ENCODE data around the gene ASXL1. TPM values are rescaled to one million over a fixed set of nuclear protein-coding genes. Genes with fewer than 3 reads are reported as not detected.

The ASXL1 gene
- total and polyA plus RNA-seq, 2 donors (not counting 1 experiment from before 2014, with no cell fraction given), result 93.0 to 180 TPM

DNA sequence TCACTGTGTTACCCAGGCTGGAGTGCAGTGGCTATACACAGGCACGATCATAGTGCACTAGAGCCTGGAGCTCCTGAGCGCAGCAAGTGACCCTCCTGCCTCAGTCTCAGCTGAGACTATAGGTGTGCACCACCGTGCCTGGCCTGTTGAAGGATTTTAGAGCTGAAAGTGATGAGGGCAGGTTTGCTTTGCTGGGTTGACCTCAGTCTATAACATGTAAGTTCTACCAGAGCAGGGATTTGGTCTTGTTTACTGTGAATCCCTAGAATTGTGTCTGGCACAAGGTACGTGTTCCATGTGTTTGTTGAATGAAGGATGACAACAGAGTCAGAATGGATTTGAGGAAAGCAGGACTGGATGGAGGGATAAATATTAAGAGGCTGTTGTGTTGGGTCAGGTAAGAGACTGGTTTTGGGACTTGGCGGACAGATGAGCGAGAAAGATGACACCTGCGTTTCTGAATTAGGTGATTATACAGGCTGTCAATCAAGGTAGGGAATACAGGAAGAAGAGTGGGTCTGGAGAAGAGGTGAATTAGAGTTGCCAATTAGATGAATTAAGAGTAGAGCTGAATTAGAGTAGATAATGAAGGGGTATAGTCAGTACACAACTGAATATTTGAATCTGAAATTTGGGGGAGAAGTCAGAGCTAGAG lies 6.5 kb downstream of the ASXL1 start:
- H3K4me1 Mint-ChIP-seq, result peaks cover 84% of the 10 kb centered on the region
- Histone ChIP-seq H4K20me1 (ENCODE audit: control insufficient read depth, insufficient read depth, low read length, poor library complexity, severe bottlenecking) (peaks cover 70% of the 10 kb centered on the region), H3K27me3 (replicated peaks in 1 of 4; ENCODE audit: control extremely low read depth in 1 of 4, control insufficient read depth in 3 of 4, insufficient read depth in 4 of 4, low read length in 3 of 4) (no peaks in the 10 kb centered on the region), H3K4me1 (ENCODE audit: control insufficient read depth in 2 of 2, insufficient read depth in 2 of 2, low read length in 2 of 2) (peaks cover 71 to 82% of the 10 kb centered on the region in 2 donors), H3K4me2 (replicated peaks; ENCODE audit: low read depth, low read length, poor library complexity, severe bottlenecking) (no peak overlapping the region), H3K9me3 (ENCODE audit: control extremely low read depth in 1 of 3, control insufficient read depth in 2 of 3, insufficient read depth in 1 of 3, low read length in 2 of 3) (no peaks in the 10 kb centered on the region), H3K4me3 (ENCODE audit: control extremely low read depth in 1 of 5, extremely low read depth in 1 of 5, insufficient read depth in 1 of 5, low read depth in 2 of 5, low read length in 4 of 5) (no peak overlapping the region), H3K36me3 (replicated peaks in 1 of 2; ENCODE audit: control extremely low read depth in 1 of 2, control insufficient read depth in 1 of 2, extremely low read depth in 1 of 2, insufficient read depth in 2 of 2, low read length in 1 of 2) (peaks cover 1 to 3% of the 10 kb centered on the region in 2 experiments), H3K79me2 (ENCODE audit: control insufficient read depth, insufficient read depth, low read length) (peaks cover 92% of the 10 kb centered on the region), H2AFZ (ENCODE audit: insufficient read depth, low read depth, low read length, poor library complexity, severe bottlenecking) (no peak overlapping the region), H3K27ac (ENCODE audit: low read length in 2 of 2) (peak overlapping the region in 1 of 2 donors; percentile 17), H3K9ac (ENCODE audit: low read length) (no peak overlapping the region)
- peak overlapping the region; percentile 35 for H3K4me3 Mint-ChIP-seq
- TF ChIP-seq EZH2 (IDR thresholded peaks at IDR 0.05; ENCODE audit: borderline replicate concordance, insufficient read depth, low read depth, low read length, poor library complexity, severe bottlenecking), result no peak
- TF ChIP-seq, protein P1, sequence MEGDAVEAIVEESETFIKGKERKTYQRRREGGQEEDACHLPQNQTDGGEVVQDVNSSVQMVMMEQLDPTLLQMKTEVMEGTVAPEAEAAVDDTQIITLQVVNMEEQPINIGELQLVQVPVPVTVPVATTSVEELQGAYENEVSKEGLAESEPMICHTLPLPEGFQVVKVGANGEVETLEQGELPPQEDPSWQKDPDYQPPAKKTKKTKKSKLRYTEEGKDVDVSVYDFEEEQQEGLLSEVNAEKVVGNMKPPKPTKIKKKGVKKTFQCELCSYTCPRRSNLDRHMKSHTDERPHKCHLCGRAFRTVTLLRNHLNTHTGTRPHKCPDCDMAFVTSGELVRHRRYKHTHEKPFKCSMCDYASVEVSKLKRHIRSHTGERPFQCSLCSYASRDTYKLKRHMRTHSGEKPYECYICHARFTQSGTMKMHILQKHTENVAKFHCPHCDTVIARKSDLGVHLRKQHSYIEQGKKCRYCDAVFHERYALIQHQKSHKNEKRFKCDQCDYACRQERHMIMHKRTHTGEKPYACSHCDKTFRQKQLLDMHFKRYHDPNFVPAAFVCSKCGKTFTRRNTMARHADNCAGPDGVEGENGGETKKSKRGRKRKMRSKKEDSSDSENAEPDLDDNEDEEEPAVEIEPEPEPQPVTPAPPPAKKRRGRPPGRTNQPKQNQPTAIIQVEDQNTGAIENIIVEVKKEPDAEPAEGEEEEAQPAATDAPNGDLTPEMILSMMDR (IDR thresholded peaks at IDR 0.05), result no peak
- ChIA-PET POLR2A (no interaction called here), CTCF (interaction anchor here (1.0 kb wide), 1 partner anchor 14 kb away, joined by 3 read pairs; no protein-coding TSS in a partner anchor)
- 88% methylated on average over 6 of the region's 7 CpGs for WGBS (ENCODE audit: insufficient coverage)
- intact Hi-C loops (cut with micrococcal nuclease), result loop anchor here (5.0 kb wide), 1 partner anchor 48 kb away; no protein-coding TSS in a partner anchor
- ATAC-seq (ENCODE audit: low read depth), result no peak
- no peaks in the 10 kb centered on the region for H3K27me3 Mint-ChIP-seq
- peak overlapping the region; percentile 69 for H3K27ac Mint-ChIP-seq
- DNase-seq, result no peak
- H3K9me3 Mint-ChIP-seq (ENCODE audit: insufficient read depth), result no peaks in the 10 kb centered on the region

DNA sequence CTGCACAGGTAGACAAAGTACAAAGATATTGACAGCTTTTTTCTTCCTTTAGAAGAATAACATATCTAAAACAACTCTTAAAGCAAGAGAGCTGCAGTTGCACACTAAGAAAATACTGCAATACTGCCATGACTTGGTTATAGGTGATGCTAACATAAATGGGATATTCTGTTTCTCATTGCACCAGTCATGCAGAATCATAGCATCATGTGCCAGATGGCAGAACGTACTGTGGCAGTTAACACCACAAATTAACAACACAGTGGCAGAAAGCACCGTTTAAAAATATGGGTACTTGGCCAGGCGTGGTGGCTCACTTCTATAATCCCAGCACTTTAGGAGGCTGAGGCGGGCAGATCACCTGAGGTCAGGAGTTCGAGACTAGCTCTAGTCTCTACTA lies 7.4 kb downstream of the ASXL1 start:
- Histone ChIP-seq H3K9me3 (ENCODE audit: control extremely low read depth in 1 of 3, control insufficient read depth in 2 of 3, insufficient read depth in 1 of 3, low read length in 2 of 3) (no peaks in the 10 kb centered on the region), H2AFZ (ENCODE audit: insufficient read depth, low read depth, low read length, poor library complexity, severe bottlenecking) (no peak overlapping the region), H3K9ac (ENCODE audit: low read length) (no peak overlapping the region), H3K27me3 (replicated peaks in 1 of 4; ENCODE audit: control extremely low read depth in 1 of 4, control insufficient read depth in 3 of 4, insufficient read depth in 4 of 4, low read length in 3 of 4) (no peaks in the 10 kb centered on the region), H3K4me3 (ENCODE audit: control extremely low read depth in 1 of 5, extremely low read depth in 1 of 5, insufficient read depth in 1 of 5, low read depth in 2 of 5, low read length in 4 of 5) (no peak overlapping the region), H3K4me2 (replicated peaks; ENCODE audit: low read depth, low read length, poor library complexity, severe bottlenecking) (peak overlapping the region; percentile 13), H3K36me3 (replicated peaks in 1 of 2; ENCODE audit: control extremely low read depth in 1 of 2, control insufficient read depth in 1 of 2, extremely low read depth in 1 of 2, insufficient read depth in 2 of 2, low read length in 1 of 2) (peaks cover 1 to 8% of the 10 kb centered on the region in 2 experiments), H3K79me2 (ENCODE audit: control insufficient read depth, insufficient read depth, low read length) (peaks cover 92% of the 10 kb centered on the region), H4K20me1 (ENCODE audit: control insufficient read depth, insufficient read depth, low read length, poor library complexity, severe bottlenecking) (peaks cover 62% of the 10 kb centered on the region), H3K4me1 (ENCODE audit: control insufficient read depth in 2 of 2, insufficient read depth in 2 of 2, low read length in 2 of 2) (peaks cover 62 to 74% of the 10 kb centered on the region in 2 donors), H3K27ac (ENCODE audit: low read length in 2 of 2) (peak overlapping the region in 1 of 2 donors; percentile 17)
- H3K9me3 Mint-ChIP-seq (ENCODE audit: insufficient read depth), result no peaks in the 10 kb centered on the region
- DNase-seq, result no peak
- CTCF ChIA-PET, result no interaction called here
- ATAC-seq (ENCODE audit: low read depth), result no peak
- intact Hi-C loops (cut with micrococcal nuclease), result loop anchor here (5.0 kb wide), 1 partner anchor 47 kb away; no protein-coding TSS in a partner anchor
- POLR2A ChIA-PET, result no interaction called here
- no peaks in the 10 kb centered on the region for H3K27me3 Mint-ChIP-seq
- TF ChIP-seq EZH2 (IDR thresholded peaks at IDR 0.05; ENCODE audit: borderline replicate concordance, insufficient read depth, low read depth, low read length, poor library complexity, severe bottlenecking), result no peak
- TF ChIP-seq, protein P1 (IDR thresholded peaks at IDR 0.05), result no peak
- WGBS (ENCODE audit: insufficient coverage), result no CpG with 5 or more reads among the region's 5 CpGs
- H3K27ac Mint-ChIP-seq, result peak overlapping the region; percentile 69
- peaks cover 75% of the 10 kb centered on the region for H3K4me1 Mint-ChIP-seq
- peak overlapping the region; percentile 49 for H3K4me3 Mint-ChIP-seq
